ENCODE measurements around the gene NCK2.

- TF ChIP-seq DPF2 (IDR thresholded peaks at IDR 0.05) (no peak), CEBPB (tag; IDR thresholded peaks at IDR 0.05) (no peak)
Observed at GRCh38 chr2:105746177-105747080, 1.7 kb downstream of the NCK2 start.

All from K562 (cell line).